ENCODE results near the gene DDX42.

GRCh38 chr17:63836811-63837210, 62.8 kb downstream of the DDX42 start:
- TF ChIP-seq POLR2AphosphoS5 (IDR thresholded peaks at IDR 0.05; ENCODE audit: insufficient read depth in 1 of 2, low read depth in 1 of 2) = no peak
- no peak for TF ChIP-seq POLR2A (IDR thresholded peaks at IDR 0.05)

Data from vagina (tissue), 2 donors.